ENCODE results near the gene RPS2. TPM values are rescaled to one million over a fixed set of nuclear protein-coding genes. Genes with fewer than 3 reads are reported as not detected.

Gene RPS2
- total RNA-seq, 1 donor from 2014 or later, result 2,280 TPM

GRCh38 chr16:1983544-1984346, 19.1 kb upstream of the RPS2 start, which contains the start of gene GFER:
GFER (plus strand) TSS chr16:1984193; CDS start chr16:1984219, 26 bp downstream.
- intact Hi-C loops (cut with micrococcal nuclease), result loop anchor here (1.0 to 2.0 kb wide), 3 partner anchors 9 to 25 kb away; partner anchors contain the start of genes TBL3 and ZNF598

- intact Hi-C loops (cut with micrococcal nuclease), result no loop called here
Observed at GRCh38 chr16:1982991-1983543, 18.4 kb upstream of the RPS2 start.

GRCh38 chr16:1982013-1982433, 17.4 kb upstream of the RPS2 start:
- intact Hi-C loops (cut with micrococcal nuclease), result no loop called here

GRCh38 chr16:1981398-1981836, 16.8 kb upstream of the RPS2 start, which contains the start of gene NOXO1:
NOXO1 (minus strand) TSS chr16:1981469; CDS start chr16:1981179, 290 bp downstream.
- intact Hi-C loops (cut with micrococcal nuclease), result no loop called here

- intact Hi-C loops (cut with micrococcal nuclease), result no loop called here
Observed at GRCh38 chr16:1980770-1981087, 16.1 kb upstream of the RPS2 start.

GRCh38 chr16:1980030-1980769, 15.6 kb upstream of the RPS2 start:
- intact Hi-C loops (cut with micrococcal nuclease), result no loop called here

GRCh38 chr16:1979271-1980029, 14.8 kb upstream of the RPS2 start:
- intact Hi-C loops (cut with micrococcal nuclease), result no loop called here

- intact Hi-C loops (cut with micrococcal nuclease), result no loop called here
Observed at GRCh38 chr16:1978476-1979120, 14.0 kb upstream of the RPS2 start.

GRCh38 chr16:1977875-1978268, 13.2 kb upstream of the RPS2 start:
- intact Hi-C loops (cut with micrococcal nuclease), result no loop called here

GRCh38 chr16:1976951-1977874, 12.6 kb upstream of the RPS2 start:
- intact Hi-C loops (cut with micrococcal nuclease), result no loop called here

GRCh38 chr16:1976216-1976520, 11.5 kb upstream of the RPS2 start:
- intact Hi-C loops (cut with micrococcal nuclease), result no loop called here

GRCh38 chr16:1975432-1976215, 11.0 kb upstream of the RPS2 start:
- intact Hi-C loops (cut with micrococcal nuclease), result no loop called here

- intact Hi-C loops (cut with micrococcal nuclease), result no loop called here
Observed at GRCh38 chr16:1974157-1975070, 9.8 kb upstream of the RPS2 start.

GRCh38 chr16:1973461-1974156, 9.0 kb upstream of the RPS2 start:
- intact Hi-C loops (cut with micrococcal nuclease), result loop anchor here (2.0 kb wide), 1 partner anchor 15 kb away; the partner anchor contains the start of gene NDUFB10

GRCh38 chr16:1972490-1972877, 7.9 kb upstream of the RPS2 start:
- intact Hi-C loops (cut with micrococcal nuclease), result loop anchor here (1.0 to 2.0 kb wide), 4 partner anchors 8 to 266 kb away; partner anchors contain the start of genes GFER, MAPK8IP3, NDUFB10 and RPS2

GRCh38 chr16:1971796-1972489, 7.3 kb upstream of the RPS2 start, which contains the start of gene TBL3:
TBL3 (plus strand) TSS chr16:1972053; CDS start chr16:1972165, 112 bp downstream.
- intact Hi-C loops (cut with micrococcal nuclease), result loop anchor here (1.0 to 2.0 kb wide), 6 partner anchors 8 to 551 kb away; partner anchors contain the start of genes GFER, MAPK8IP3, MSRB1 and NDUFB10

Data from T-helper 1 cell treated with Interleukin-12 subunit alpha and Interleukin-12 subunit beta and Interleukin-4 antibody, amounts not matched to agents 30 ng/mL and 1 ng/mL, for 36 hours (primary cell).